C4-2B (cell line): ENCODE measurements around the gene KIF7.

Source experiments
- H3K27ac ChIP-seq: fragments of 450-650 bp; 2 replicates; pipeline ENCODE4 v1.5.1; 2017
- CTCF ChIP-seq: fragments of 450-650 bp; conservative IDR thresholded peaks from 2 replicates; pipeline ENCODE4 v1.5.1; 2017; ENCODE audit warnings: mild to moderate bottlenecking
- ZFX ChIP-seq: fragments of 450-650 bp; IDR thresholded peaks from 2 replicates; pipeline ENCODE4 v1.6.1; 2017

KIF7 gene

GRCh38 chr15:89652666-89653065 lies 2.6 kb downstream of the KIF7 start:
- H3K27ac ChIP-seq, result no peak overlapping the region
- TF ChIP-seq CTCF (no peak; the same call in 1 of the 2 replicates), ZFX (no peak)

GRCh38 chr15:89652131-89652530 lies 3.1 kb downstream of the KIF7 start:
- H3K27ac ChIP-seq, result no peak overlapping the region
- TF ChIP-seq ZFX (no peak), CTCF (no peak)

GRCh38 chr15:89649716-89650115 lies 5.6 kb downstream of the KIF7 start:
- no peak overlapping the region for H3K27ac ChIP-seq
- TF ChIP-seq CTCF, result no peak
- TF ChIP-seq ZFX, result no peak

DNA sequence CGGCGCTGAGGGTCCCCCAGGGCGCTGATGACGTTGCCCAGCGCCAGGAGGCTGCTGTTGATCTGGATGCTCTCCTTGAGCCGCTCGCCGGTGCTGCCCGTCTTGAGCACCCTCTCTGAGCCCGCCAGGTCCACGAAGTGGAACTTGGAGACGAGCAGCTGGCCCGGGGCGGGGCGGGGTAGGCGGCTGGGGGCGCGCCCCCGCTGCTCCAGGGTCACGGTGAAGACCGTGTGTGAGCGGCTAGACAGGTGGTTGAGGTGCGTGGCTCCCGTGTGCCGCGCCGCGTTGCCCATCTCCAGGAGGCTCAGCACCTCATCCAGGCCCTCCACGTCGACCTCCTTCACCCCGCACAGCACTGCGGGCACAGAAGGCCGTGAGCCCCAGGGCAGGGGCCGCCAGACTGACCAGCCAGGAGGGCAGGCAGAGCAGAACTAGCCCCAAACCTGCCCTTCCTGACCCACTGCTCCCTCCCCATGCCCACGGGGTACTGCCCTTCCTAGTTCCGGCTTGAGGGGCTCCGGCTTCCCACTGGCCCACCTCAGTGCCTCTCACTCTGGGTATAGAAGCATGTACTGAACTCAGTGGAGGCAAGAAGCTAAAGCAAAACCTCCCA lies 6.1 kb downstream of the KIF7 start:
- TF ChIP-seq ZFX, result no peak
- no peak for TF ChIP-seq CTCF
- no peak overlapping the region for H3K27ac ChIP-seq

DNA sequence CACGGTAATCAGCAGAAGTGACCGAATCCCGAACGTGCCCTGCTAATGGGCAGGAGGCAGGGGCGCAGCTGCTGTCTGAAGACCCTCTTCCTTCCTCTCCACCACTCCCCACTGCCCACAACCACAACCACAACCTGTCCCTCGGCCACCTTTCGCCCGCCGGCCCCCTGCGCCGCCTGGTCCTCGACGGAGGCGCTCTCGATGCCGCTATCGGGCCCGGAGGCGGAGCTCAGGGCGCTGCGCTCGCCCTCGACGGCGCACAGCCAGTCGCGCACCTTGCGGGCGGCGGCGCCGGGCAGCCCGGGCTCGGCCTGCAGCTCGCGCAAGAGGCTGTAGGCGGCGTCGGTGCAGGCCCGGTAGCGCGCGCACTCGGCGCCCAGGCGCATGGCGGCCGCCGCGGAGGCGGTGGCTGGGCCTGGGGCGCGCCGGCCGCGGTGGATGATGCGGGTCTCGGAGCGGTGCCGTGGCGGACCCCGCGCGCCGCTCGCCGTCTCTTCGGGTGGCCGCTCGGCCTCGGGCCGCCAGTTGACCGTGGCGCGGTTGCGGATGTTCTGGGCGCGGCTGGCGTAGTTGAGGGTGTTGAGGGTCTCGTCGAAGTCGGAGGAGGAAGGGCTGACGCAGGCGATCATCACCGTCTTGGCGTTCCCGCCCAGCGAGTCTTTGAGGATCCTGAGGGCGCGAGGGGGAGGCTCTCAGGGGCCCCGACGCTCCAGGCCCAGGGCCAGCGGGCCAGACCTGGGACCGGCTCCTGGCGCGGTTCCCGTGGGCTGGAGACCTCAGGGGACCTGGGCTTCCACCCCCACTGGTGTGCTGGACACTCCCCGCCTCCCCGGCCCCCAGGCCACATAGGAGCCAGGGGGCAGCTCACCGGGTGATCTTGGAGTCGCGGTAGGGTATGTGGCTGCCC lies 6.9 kb downstream of the KIF7 start:
- no peak overlapping the region for H3K27ac ChIP-seq
- TF ChIP-seq CTCF (no peak), ZFX (no peak)

GRCh38 chr15:89647191-89647851 lies 7.9 kb downstream of the KIF7 start:
- H3K27ac ChIP-seq, result no peak overlapping the region
- TF ChIP-seq ZFX (no peak), CTCF (peak; percentile 96)
